Neutrophil (primary cell): Measurements from ENCODE around the gene FILIP1.

Source experiments
- H3K27ac ChIP-seq: fragments of 200-600 bp; sonication (generic); 2 replicates; pipeline ENCODE4 v1.5.1; 2016; ENCODE audit warnings: mild to moderate bottlenecking, moderate library complexity
- H3K27me3 ChIP-seq: fragments of 200-600 bp; sonication (generic); 2 replicates; pipeline ENCODE4 v1.6.0; 2016; ENCODE audit warnings: mild to moderate bottlenecking
- H3K36me3 ChIP-seq: fragments of 200-600 bp; sonication (generic); 2 replicates; pipeline ENCODE4 v1.5.1; 2017
- H3K4me1 ChIP-seq, 2 experiments: fragments of 200-600 bp in 1 of 2; sonication (generic) in 1 of 2; 1 replicate in 1 of 2; 2 replicates in 1 of 2; pipeline versions ENCODE4 v1.5.1 to v1.6.1; 2013 to 2016; ENCODE audit warnings: low read depth in 1 of 2, low read length in 1 of 2, mild to moderate bottlenecking in 1 of 2, moderate library complexity in 1 of 2; ENCODE audit not compliant: control insufficient read depth in 1 of 2, insufficient read depth in 1 of 2
- H3K4me3 ChIP-seq, 2 experiments: fragments of 200-600 bp in 1 of 2; sonication (generic) in 1 of 2; 1 replicate in 1 of 2; 2 replicates in 1 of 2; pipeline ENCODE4 v1.5.1; 2013 to 2016; ENCODE audit warnings: low read depth in 1 of 2, low read length in 1 of 2, mild to moderate bottlenecking in 1 of 2, moderate library complexity in 1 of 2
- H3K9me3 ChIP-seq: fragments of 200-600 bp; sonication (generic); 2 replicates; pipeline ENCODE4 v1.5.1; 2016
- CTCF ChIP-seq: fragments of 200-600 bp; sonication (generic); IDR thresholded peaks from 2 replicates; pipeline ENCODE4 v1.5.1; 2016; ENCODE audit warnings: antibody characterized with exemption

FILIP1 gene

GRCh38 chr6:75246386-75246785 is 247.2 kb downstream of the FILIP1 start:
- peaks cover 31% of the 10 kb centered on the region for H3K27me3 ChIP-seq
- peaks cover 4% of the 10 kb centered on the region for H3K36me3 ChIP-seq
- no peak overlapping the region for H3K27ac ChIP-seq
- TF ChIP-seq CTCF = no peak
- no peaks in the 10 kb centered on the region for H3K9me3 ChIP-seq
- H3K4me1 ChIP-seq = peaks cover 9 to 16% of the 10 kb centered on the region in 2 experiments
- no peak overlapping the region for H3K4me3 ChIP-seq

- no peaks in the 10 kb centered on the region for H3K9me3 ChIP-seq
- H3K4me1 ChIP-seq = peaks cover 9 to 16% of the 10 kb centered on the region in 2 experiments
- TF ChIP-seq CTCF = no peak
- peaks cover 31% of the 10 kb centered on the region for H3K27me3 ChIP-seq
- peaks cover 24% of the 10 kb centered on the region for H3K36me3 ChIP-seq
- peak overlapping the region; percentile 94 for H3K27ac ChIP-seq
- H3K4me3 ChIP-seq = peak overlapping the region; percentile 76 to 82
Observed at GRCh38 chr6:75244063-75244584, 249.5 kb downstream of the FILIP1 start.

DNA sequence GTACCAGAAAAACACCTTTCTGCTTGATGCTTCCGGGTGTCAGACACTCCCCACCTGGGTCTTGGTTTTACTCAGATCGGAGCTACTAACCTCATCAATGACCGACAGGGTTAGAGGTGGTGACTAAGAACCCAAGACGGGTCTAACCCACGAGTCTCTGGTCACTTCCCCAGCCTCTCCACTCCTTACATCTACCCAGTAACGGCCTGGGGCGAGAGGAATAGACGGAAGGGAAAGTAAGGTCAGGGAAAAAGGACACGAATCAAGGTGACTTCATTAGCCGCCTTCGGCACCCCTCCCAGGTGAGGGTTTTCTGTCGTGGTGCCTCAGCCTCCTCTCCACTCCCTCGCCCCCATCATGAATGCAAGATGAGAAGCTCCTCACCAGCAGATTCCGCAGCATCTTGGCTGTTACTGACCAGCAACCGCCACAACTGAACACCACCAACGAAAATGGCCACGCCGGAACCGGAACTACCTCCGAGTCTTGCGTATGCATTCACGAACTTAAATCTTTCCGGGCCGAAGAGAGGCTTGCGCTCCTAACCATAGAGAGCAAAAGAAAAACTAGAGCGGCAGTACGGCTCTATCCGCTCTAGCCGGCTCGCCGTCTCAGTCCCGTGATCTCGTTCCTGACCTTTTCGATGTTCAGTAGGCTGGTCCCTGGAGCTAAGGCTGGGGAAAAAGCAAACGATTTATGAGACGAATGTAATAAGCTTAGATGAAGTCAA is 250.1 kb downstream of the FILIP1 start, which contains the start of gene COX7A2:
COX7A2 (minus strand) TSS at position 469 of the 730 bp plus-strand sequence; CDS start at position 402, 67 bp downstream.
- peak within 1 kb of the TSS; percentile 94 for H3K27ac ChIP-seq
- peaks cover 29% of the 10 kb centered on the region for H3K36me3 ChIP-seq
- H3K4me3 ChIP-seq = peak within 1 kb of the TSS; percentile 76 to 82
- peaks cover 31% of the 10 kb centered on the region for H3K27me3 ChIP-seq
- H3K4me1 ChIP-seq = peaks cover 9 to 16% of the 10 kb centered on the region in 2 experiments
- TF ChIP-seq CTCF = no peak
- no peaks in the 10 kb centered on the region for H3K9me3 ChIP-seq
